HepG2 (cell line): Measurements from ENCODE around the gene UBC. TPM values are rescaled to one million over a fixed set of nuclear protein-coding genes. Genes with fewer than 3 reads are reported as not detected.
A peak's percentile ranks its signal among the peaks of the same experiment; 100 is the strongest.

ENCODE experiments used
- DDIT3 ChIP-seq: sonication (generic); formaldehyde crosslinking; IDR thresholded peaks from 2 replicates; pipeline ENCODE4 v1.4.0; 2020; ENCODE audit warnings: mild to moderate bottlenecking, missing genetic modification reagents
- NFE2L2 ChIP-seq: fragments of 150-350 bp; IDR thresholded peaks from 2 replicates; pipeline ENCODE4 v1.6.1; 2014; ENCODE audit warnings: low read length
- PLRG1 ChIP-seq: fragments of 450-650 bp; conservative IDR thresholded peaks from 2 replicates; pipeline ENCODE4 v1.6.1; 2016
- RBAK ChIP-seq: sonication (generic); formaldehyde crosslinking; IDR thresholded peaks from 2 replicates; pipeline ENCODE4 v1.5.1; 2020; ENCODE audit warnings: mild to moderate bottlenecking, missing genetic modification reagents
- SALL2 ChIP-seq: sonication (generic); formaldehyde crosslinking; IDR thresholded peaks from 2 replicates; pipeline ENCODE4 v1.8.1; 2023; ENCODE audit warnings: mild to moderate bottlenecking, missing genetic modification reagents, inconsistent platforms
- SIX4 ChIP-seq: sonication (generic); formaldehyde crosslinking; IDR thresholded peaks from 2 replicates; pipeline ENCODE4 v1.4.0; 2020; ENCODE audit warnings: missing genetic modification reagents
- SMC3 ChIP-seq: IDR thresholded peaks from 2 replicates; pipeline ENCODE4 v1.6.1; 2011; ENCODE audit warnings: low read length, improper control_type of control experiment
- SRSF4 ChIP-seq: fragments of 200-400 bp; formaldehyde crosslinking; IDR thresholded peaks from one replicate; pipeline ENCODE4 v1.6.1; 2018; ENCODE audit warnings: mild to moderate bottlenecking, low read depth, low read length, moderate library complexity; ENCODE audit not compliant: poor library complexity, severe bottlenecking
- TARDBP ChIP-seq: sonication (generic); formaldehyde crosslinking; IDR thresholded peaks from 2 replicates; pipeline ENCODE4 v1.8.0; 2022; ENCODE audit warnings: mild to moderate bottlenecking, missing genetic modification reagents
- TEF ChIP-seq: sonication (generic); formaldehyde crosslinking; IDR thresholded peaks from 2 replicates; pipeline ENCODE4 v1.5.0; 2020; ENCODE audit warnings: missing genetic modification reagents
- TIGD3 ChIP-seq: sonication (generic); formaldehyde crosslinking; IDR thresholded peaks from 2 replicates; pipeline ENCODE4 v1.5.1; 2020; ENCODE audit warnings: mild to moderate bottlenecking, missing genetic modification reagents, borderline replicate concordance
- ZGPAT ChIP-seq: IDR thresholded peaks from 2 replicates; pipeline ENCODE4 v1.6.1; 2016; ENCODE audit warnings: mild to moderate bottlenecking
- ZNF138 ChIP-seq: sonication (generic); formaldehyde crosslinking; IDR thresholded peaks from 2 replicates; pipeline ENCODE4 v1.5.0; 2020; ENCODE audit warnings: mild to moderate bottlenecking, low read depth, missing genetic modification reagents
- ZNF224 ChIP-seq: sonication (generic); formaldehyde crosslinking; IDR thresholded peaks from 2 replicates; pipeline ENCODE4 v1.5.0; 2020; ENCODE audit warnings: mild to moderate bottlenecking, missing genetic modification reagents
- ZNF251 ChIP-seq: sonication (generic); formaldehyde crosslinking; IDR thresholded peaks from 2 replicates; pipeline ENCODE4 v1.9.0; 2021; ENCODE audit warnings: mild to moderate bottlenecking, missing genetic modification reagents
- ZNF407 ChIP-seq: sonication (generic); formaldehyde crosslinking; IDR thresholded peaks from one replicate; pipeline ENCODE4 v1.5.1; 2020; ENCODE audit warnings: mild to moderate bottlenecking, missing genetic modification reagents; ENCODE audit errors: not compliant biosample characterization
- ZNF468 ChIP-seq: sonication (generic); formaldehyde crosslinking; IDR thresholded peaks from 2 replicates; pipeline ENCODE4 v1.8.0; 2022; ENCODE audit warnings: mild to moderate bottlenecking, moderate library complexity, missing genetic modification reagents
- ZSCAN30 ChIP-seq: sonication (generic); formaldehyde crosslinking; IDR thresholded peaks from 2 replicates; pipeline ENCODE4 v1.5.0; 2020; ENCODE audit warnings: mild to moderate bottlenecking, missing genetic modification reagents
- polyA plus RNA-seq, 8 experiments: library from polyadenylated mRNA; depleted of rRNA in 3 of 8; stranded (reverse) in 7 of 8; unstranded in 1 of 8; fragments of >200 nt; fragmentation: Illumina TruSeq in 4 of 8; extraction: Trizol in 4 of 8; gene quantifications; 2 replicates each; pipeline versions ENCODE4 v1.2.1 to v1.2.3, GENCODE V29; 2011 to 2016; ENCODE audit warnings: low read depth in 4 of 8, missing spikeins in 1 of 8, mixed read lengths in 1 of 8; ENCODE audit not compliant: insufficient read depth in 1 of 8
- total RNA-seq, 5 experiments: library from RNA; depleted of rRNA; stranded (reverse); fragments of >200 nt; fragmentation: Illumina TruSeq; extraction: Trizol; gene quantifications; 2 replicates each; pipeline ENCODE4 v1.2.3, GENCODE V29; 2016; ENCODE audit warnings: low read depth in 1 of 5

Gene UBC
- total and polyA plus RNA-seq, 2 of the 13 experiments (the other 11 are each of a cell fraction or from before 2014, with no cell fraction given) = 805 to 1,432 TPM

GRCh38 chr12:124904306-124905098 is 9.9 kb downstream of the UBC start (continued):
- TF ChIP-seq ZNF407 (CRISPR knock-in tag) (no peak), ZNF251 (CRISPR knock-in tag) (no peak), ZNF138 (no peak), TIGD3 (CRISPR knock-in tag) (no peak), TARDBP (CRISPR knock-in tag) (no peak), PLRG1 (no peak), ZNF224 (CRISPR knock-in tag) (no peak), DDIT3 (no peak), SMC3 (no peak), ZGPAT (CRISPR knock-in tag) (peak; percentile 66), RBAK (CRISPR knock-in tag) (no peak), ZSCAN30 (CRISPR knock-in tag) (no peak), SRSF4 (no peak), NFE2L2 (peak; percentile 63), SALL2 (CRISPR knock-in tag) (peak; percentile 49; the same call in 1 of the 2 replicates), ZNF468 (CRISPR knock-in tag) (no peak), TEF (CRISPR knock-in tag) (0 out of 2 replicates have a peak, but pooled peaks have one; percentile 42), SIX4 (CRISPR knock-in tag) (no peak)
